Retinal pigment epithelial cell (primary cell): ENCODE measurements around the gene ARHGEF16.

Source experiments
- DNase-seq: peaks from one replicate; pipeline ENCODE4 v3.0.0-alpha.2; 2010; ENCODE audit warnings: low read depth
- H3K4me3 ChIP-seq: 2 replicates; pipeline ENCODE4 v1.5.1; 2011; ENCODE audit warnings: mild to moderate bottlenecking, low read length, control low read depth, moderate library complexity
- TF ChIP-seq, protein P1 (sequence below): conservative IDR thresholded peaks from 2 replicates; pipeline ENCODE4 v1.5.1; 2011; ENCODE audit warnings: low read depth, low read length, control low read depth, inconsistent platforms

ARHGEF16 gene

DNA sequence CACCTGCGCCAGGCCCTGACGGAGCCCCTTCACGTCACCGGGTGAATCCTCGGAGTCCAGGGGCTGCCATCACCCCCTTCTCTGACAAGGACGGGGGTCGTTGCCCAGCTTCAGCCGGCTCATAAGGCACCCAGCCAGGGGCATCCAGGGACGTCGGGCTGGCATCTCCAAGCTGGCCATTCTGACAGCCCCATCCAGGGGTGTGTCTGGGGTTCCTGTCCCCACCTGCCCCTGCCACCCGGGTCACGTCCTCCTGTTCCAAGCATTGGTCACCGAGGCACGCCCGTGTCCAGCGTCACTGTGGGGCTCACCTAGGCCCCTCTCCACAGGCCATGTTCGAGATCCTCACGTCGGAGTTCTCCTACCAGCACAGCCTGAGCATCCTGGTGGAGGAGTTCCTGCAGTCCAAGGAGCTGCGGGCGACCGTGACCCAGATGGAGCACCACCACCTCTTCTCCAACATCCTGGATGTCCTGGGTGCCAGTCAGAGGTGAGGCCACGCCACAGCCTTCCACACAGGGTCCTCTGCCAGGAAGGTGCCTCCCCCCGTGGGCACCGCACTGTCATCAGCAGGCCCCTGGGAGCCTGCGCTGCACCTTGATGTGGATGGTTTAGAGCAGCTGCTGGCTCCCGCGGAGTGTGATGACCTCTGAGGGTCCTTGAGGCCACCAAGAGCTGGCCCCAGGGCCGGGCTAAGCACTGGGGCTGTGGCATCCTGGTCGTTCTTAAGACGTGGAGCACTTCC lies 14.8 kb downstream of the ARHGEF16 start:
- TF ChIP-seq, protein P1, sequence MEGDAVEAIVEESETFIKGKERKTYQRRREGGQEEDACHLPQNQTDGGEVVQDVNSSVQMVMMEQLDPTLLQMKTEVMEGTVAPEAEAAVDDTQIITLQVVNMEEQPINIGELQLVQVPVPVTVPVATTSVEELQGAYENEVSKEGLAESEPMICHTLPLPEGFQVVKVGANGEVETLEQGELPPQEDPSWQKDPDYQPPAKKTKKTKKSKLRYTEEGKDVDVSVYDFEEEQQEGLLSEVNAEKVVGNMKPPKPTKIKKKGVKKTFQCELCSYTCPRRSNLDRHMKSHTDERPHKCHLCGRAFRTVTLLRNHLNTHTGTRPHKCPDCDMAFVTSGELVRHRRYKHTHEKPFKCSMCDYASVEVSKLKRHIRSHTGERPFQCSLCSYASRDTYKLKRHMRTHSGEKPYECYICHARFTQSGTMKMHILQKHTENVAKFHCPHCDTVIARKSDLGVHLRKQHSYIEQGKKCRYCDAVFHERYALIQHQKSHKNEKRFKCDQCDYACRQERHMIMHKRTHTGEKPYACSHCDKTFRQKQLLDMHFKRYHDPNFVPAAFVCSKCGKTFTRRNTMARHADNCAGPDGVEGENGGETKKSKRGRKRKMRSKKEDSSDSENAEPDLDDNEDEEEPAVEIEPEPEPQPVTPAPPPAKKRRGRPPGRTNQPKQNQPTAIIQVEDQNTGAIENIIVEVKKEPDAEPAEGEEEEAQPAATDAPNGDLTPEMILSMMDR = no peak

DNA sequence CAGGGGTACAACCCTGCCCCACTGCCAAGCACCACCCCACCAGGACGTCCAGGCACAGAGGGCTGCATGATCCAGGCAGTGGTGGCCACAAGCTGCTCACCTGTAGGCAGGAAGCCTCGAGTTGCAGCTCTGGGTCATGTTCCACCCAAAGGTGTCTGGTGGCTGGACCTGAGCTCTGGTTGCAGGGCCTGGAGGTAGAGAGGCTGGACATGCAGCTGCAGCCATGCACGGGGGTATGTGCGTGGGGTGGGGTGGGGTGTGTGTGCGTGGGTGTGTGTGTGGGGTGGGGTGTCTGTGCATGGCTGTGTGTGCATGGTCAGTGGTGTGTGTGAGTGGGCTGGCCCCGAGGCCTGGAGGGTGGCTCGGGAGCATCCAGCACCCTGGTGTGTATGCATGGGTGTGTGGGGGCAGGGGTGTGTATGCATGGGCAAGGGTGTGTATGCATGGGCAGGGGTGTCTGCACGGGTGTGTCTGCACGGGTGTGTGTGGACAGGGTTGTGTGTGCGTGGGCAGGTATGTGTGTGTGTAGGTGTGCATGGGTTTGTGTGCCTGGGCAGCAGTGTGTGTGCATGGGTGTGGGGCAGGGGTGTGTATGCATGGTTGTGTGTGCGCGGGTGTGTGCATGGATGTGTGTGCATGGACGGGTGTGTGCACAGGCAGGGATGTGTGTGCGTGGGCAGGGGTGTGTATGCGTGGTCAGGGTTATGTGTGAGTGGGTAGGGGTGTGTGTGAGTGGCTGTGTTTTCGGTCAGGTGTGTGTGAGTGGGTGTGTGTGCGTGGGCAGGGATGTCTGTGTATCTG lies 15.6 kb downstream of the ARHGEF16 start:
- no peak for DNase-seq
- no peak overlapping the region for H3K4me3 ChIP-seq
- TF ChIP-seq, protein P1 = no peak

More for the DNA sequence above, 14.8 kb downstream of the ARHGEF16 start:
- no peak for DNase-seq
- no peak overlapping the region for H3K4me3 ChIP-seq

DNA sequence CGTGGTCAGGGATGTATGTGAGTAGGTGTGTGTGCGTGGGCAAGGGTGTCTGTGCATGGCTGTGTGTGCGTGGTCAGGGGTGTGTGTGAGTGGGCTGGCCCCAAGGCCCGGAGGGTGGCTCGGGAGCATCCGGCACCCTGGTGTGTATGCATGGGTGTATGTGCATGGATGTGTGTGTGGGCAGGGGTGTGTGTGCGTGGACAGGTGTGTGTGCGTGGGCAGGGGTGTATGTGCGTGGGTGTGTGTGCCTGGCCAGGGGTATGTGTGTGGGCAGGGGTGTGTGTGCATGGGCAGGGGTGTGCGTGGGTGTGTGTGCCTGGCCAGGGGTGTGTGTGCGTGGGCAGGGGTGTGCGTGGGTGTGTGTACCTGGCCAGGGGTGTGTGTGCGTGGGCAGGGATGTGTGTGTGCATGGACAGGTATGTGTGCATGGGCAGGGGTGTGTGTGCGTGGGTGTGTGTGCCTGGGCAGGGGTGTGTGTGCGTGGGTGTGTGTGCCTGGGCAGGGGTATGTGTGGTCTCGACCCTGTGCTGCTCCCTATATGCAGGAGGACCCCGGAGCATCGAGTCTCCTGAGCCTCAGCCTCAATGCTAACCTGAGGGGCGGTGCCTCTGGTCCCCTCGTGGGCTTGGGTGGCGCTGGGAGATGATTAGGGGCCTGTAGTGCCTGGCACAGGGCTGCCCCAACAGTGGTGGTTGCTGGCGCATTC lies 16.3 kb downstream of the ARHGEF16 start:
- DNase-seq = peak; percentile 21
- no peak overlapping the region for H3K4me3 ChIP-seq
- TF ChIP-seq, protein P1 = no peak

DNA sequence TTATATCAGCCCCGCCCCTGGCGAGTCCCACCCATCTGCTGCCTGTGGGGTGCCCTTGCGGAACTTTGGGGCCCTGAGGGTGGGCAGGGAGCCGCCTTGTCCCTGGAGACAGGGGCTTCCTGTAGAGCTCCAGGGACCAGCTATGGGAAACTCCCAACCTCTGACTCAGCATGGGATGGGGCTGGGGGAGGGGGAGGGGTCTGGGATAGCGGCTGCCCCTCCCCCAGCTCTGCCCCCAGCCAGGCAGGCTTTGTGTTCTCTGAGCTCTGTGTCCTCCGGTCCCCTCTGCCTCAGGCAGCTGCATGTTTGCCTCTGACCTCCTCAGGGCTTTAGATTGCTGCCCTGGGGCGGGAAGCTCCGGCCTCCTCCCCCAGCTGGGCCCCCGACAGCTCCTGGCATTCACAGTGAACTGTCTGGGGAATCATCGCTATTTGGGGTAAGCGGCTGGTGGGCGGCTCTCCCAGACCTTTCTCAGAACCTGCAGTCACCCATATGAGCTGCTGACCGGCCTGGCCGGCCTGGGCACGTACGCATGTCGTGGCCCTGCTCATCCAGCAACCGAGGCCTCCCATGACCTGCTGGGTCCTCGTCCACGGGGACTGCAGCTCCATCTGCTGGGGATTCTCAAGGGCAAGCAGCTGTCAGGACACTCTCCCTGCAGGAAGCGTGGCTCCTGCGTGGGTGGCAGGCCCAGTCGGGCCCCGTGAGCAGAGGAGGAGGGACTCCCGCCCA lies 17.1 kb downstream of the ARHGEF16 start:
- TF ChIP-seq, protein P1 = peak; percentile 56
- no peak for DNase-seq
- no peak overlapping the region for H3K4me3 ChIP-seq

DNA sequence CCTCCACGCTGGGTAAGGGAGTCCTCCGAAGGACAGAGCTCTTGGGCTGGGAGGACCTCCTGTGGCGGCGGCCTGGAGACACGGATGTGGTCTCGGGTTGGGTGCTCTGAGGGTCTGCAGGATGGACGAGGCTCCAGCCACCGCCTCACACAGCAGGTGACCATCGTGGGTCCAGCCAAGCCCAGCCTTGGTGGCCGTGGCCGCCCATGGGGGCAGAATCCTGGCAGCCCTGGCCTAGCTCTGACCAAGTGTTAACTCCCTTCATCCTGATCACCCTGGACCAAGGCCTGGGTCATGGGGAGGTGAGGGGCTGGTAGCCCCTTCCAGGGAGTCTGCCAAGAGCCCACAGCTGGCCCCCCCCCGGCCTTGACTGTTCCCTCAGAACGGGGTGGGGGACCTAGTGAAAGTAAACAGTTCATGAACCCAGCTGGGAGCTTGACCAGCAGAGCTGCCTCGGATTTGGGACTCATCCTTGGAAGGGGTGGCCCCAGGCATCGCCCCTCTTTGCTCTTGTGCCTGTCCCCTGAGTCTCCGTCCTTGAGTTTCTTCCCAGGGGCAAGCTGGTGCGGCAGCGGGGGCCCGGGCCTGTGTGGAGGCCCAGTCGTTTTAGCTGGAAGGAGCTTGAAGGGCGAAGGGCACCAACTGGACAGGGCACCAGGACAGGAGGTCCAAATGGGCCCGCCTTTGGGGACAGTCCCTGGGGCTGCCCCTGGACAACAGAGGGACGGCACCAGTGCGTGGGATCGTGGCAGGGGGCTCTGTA lies 17.8 kb downstream of the ARHGEF16 start:
- no peak for DNase-seq
- TF ChIP-seq, protein P1 = no peak
- H3K4me3 ChIP-seq = no peak overlapping the region

DNA sequence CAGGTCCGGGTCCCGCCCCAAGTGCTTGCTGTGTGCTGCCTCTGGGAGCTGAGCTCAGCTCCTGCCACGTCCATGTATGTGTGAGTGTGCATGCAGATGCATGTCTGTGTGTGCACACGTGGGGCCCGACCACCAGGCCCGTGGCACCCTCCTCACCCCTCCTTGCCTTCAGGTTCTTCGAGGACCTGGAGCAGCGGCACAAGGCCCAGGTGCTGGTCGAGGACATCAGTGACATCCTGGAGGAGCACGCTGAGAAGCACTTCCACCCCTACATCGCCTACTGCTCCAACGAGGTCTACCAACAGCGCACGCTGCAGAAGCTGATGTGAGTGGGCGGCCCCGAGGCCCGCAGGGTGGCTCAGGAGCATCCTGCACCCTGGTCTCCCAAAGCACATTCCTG lies 18.4 kb downstream of the ARHGEF16 start:
- no peak for DNase-seq
- TF ChIP-seq, protein P1 = no peak
- H3K4me3 ChIP-seq = no peak overlapping the region
